Measurements from ENCODE around the gene MTOR. TPM values are rescaled to one million over a fixed set of nuclear protein-coding genes. Genes with fewer than 3 reads are reported as not detected.

Gene MTOR
- polyA plus RNA-seq, 4 donors, result 11.3 to 22.9 (median 17.7) TPM

DNA sequence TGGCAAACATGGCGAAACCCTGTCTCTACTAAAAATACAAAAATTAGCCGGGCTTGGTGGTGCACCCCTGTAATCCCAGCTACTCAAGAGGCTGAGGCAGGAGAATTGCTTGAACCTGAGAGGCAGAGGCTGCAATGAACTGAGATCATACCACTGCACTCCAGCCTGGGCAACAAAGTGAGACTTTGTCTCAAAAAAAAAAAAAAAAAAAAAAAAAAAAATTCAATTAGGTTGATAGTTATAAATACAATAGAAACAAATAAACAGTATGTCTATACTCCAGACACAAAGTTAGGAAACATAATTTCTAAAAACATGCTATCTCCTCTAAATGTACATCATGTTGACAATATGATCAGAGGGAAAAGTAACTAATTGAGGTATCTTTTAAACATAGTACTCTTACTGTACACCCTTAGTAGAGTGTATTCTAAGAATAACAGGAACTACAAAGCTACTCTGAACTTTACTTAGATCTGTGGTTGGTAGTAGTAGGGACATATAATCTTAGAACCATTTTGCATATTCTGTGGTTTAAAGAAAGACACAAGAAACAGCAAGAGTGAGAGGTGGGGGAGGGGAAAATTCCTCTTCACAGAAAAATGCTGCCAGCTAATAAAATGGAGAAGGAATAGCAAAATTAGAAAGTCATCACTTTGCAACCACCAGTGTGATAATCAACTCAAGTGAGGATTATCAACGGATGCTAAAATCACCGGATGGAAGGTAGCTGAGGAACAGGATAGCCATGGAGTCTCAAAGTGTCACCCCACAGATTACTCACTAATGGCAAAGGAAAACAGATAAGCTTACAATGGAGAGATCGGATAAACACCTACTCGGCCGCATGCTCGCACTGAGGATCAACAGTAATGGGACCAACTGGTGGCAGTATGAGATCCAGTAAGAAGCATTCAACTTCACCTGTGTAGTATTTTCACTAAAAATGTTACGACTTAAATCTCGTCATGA is 35.0 kb downstream of the MTOR start:
- DNase-seq (no peak), FAIRE-seq (no peak)
- WGBS, 3 donors, result 91 to 93% (median 92%) methylated on average over 10 of the region's 10 CpGs
- Histone ChIP-seq H3K4me1 (ENCODE audit: control insufficient read depth in 3 of 3, insufficient read depth in 2 of 3, low read depth in 1 of 3, low read length in 2 of 3) (no peaks in the 10 kb centered on the region), H3K4me3 (ENCODE audit: low read depth in 1 of 3, low read length in 3 of 3) (no peak overlapping the region), H3K27ac (ENCODE audit: low read depth in 1 of 3, low read length in 2 of 3) (no peak overlapping the region), H3K27me3 (ENCODE audit: control insufficient read depth in 3 of 3, insufficient read depth in 3 of 3, low read length in 3 of 3) (no peaks in the 10 kb centered on the region), H3K36me3 (ENCODE audit: control insufficient read depth in 3 of 3, insufficient read depth in 2 of 3, low read depth in 1 of 3, low read length in 3 of 3) (peaks cover 23 to 36% (median 27%) of the 10 kb centered on the region in 3 donors), H3K9me3 (ENCODE audit: control insufficient read depth in 2 of 2, insufficient read depth in 1 of 2, low read depth in 1 of 2, low read length in 1 of 2) (no peaks in the 10 kb centered on the region)

GRCh38 chr1:11216074-11216473 is 46.3 kb downstream of the MTOR start:
- Histone ChIP-seq H3K36me3 (ENCODE audit: control insufficient read depth in 3 of 3, insufficient read depth in 2 of 3, low read depth in 1 of 3, low read length in 3 of 3) (peaks cover 28 to 38% (median 36%) of the 10 kb centered on the region in 3 donors), H3K4me3 (ENCODE audit: low read depth in 1 of 3, low read length in 3 of 3) (no peak overlapping the region), H3K9me3 (ENCODE audit: control insufficient read depth in 2 of 2, insufficient read depth in 1 of 2, low read depth in 1 of 2, low read length in 1 of 2) (no peaks in the 10 kb centered on the region), H3K27me3 (ENCODE audit: control insufficient read depth in 3 of 3, insufficient read depth in 3 of 3, low read length in 3 of 3) (no peaks in the 10 kb centered on the region), H3K4me1 (ENCODE audit: control insufficient read depth in 3 of 3, insufficient read depth in 2 of 3, low read depth in 1 of 3, low read length in 2 of 3) (no peaks in the 10 kb centered on the region), H3K27ac (ENCODE audit: low read depth in 1 of 3, low read length in 2 of 3) (no peak overlapping the region)
- FAIRE-seq (no peak), DNase-seq (no peak)
- WGBS, 3 donors, result 96 to 100% (median 98%) methylated on average over 1 of the region's 1 CpG

DNA sequence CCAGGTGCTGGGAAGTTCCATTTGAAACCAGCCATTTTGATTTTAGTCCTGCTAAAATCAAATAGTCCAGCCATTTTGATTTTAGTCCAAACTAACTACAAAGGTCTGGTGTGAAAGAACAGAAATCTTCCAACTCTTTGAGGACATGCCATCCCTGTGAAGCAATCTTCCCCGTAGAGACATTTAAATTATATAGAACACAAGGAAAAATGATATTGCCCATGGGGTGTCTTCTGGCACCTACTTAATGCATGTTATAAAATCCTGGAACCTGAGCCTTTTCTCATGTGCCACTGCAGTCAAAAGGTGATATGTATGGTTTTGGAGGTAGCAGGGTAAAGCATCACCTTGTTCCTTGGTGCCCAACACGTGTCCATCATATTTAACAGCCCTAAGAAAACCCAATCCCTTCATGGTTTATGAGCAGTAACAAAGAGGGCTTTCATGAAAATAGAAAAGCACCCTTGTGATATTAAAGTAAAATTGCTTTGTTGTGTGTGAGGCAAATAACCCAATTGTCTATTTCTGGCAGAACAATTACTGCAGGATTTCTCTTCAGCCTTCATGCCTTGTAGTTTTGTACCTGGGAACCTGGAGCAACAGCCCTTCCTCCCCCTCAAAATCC is 46.9 kb downstream of the MTOR start:
- Histone ChIP-seq H3K4me1 (ENCODE audit: control insufficient read depth in 3 of 3, insufficient read depth in 2 of 3, low read depth in 1 of 3, low read length in 2 of 3) (no peaks in the 10 kb centered on the region), H3K36me3 (ENCODE audit: control insufficient read depth in 3 of 3, insufficient read depth in 2 of 3, low read depth in 1 of 3, low read length in 3 of 3) (peaks cover 29 to 37% (median 37%) of the 10 kb centered on the region in 3 donors), H3K9me3 (ENCODE audit: control insufficient read depth in 2 of 2, insufficient read depth in 1 of 2, low read depth in 1 of 2, low read length in 1 of 2) (no peaks in the 10 kb centered on the region), H3K27ac (ENCODE audit: low read depth in 1 of 3, low read length in 2 of 3) (no peak overlapping the region), H3K4me3 (ENCODE audit: low read depth in 1 of 3, low read length in 3 of 3) (no peak overlapping the region), H3K27me3 (ENCODE audit: control insufficient read depth in 3 of 3, insufficient read depth in 3 of 3, low read length in 3 of 3) (no peaks in the 10 kb centered on the region)
- FAIRE-seq, result no peak
- WGBS, 3 donors, result 91 to 97% (median 94%) methylated on average over 2 of the region's 2 CpGs
- no peak for DNase-seq

DNA sequence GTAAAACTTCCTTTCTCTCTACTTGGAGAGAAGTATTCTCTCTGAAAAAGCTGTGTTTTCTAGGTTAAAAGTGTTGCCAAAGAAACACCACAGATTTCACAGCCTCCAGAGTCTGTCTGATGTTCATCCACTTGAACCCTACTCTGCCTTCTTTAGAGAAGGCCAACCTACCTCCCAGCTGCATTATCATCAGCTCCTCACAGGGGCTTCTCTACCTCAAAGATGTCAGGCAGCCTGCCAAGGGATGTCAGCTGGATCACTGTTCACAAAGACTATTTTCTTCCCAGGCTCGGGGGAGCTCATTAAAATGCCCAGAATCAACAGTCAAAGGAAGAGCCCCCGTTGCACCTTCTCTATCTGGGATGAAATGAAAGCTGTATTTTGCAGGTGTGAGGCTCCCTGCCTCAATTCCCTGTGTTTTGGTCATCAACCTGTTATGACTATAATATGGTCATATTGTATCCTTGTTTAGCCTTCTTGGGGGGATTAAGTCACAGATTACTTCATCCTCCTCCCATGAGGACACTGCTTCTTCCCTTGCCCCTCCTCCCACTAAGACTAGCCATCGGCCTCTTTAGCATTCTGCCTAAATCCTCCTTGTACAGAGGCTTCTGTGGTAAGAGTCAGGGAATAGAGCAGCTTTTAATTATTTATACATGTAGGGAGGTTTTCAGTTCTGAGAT is 47.5 kb downstream of the MTOR start:
- Histone ChIP-seq H3K27ac (ENCODE audit: low read depth in 1 of 3, low read length in 2 of 3) (no peak overlapping the region), H3K27me3 (ENCODE audit: control insufficient read depth in 3 of 3, insufficient read depth in 3 of 3, low read length in 3 of 3) (no peaks in the 10 kb centered on the region), H3K9me3 (ENCODE audit: control insufficient read depth in 2 of 2, insufficient read depth in 1 of 2, low read depth in 1 of 2, low read length in 1 of 2) (no peaks in the 10 kb centered on the region), H3K36me3 (ENCODE audit: control insufficient read depth in 3 of 3, insufficient read depth in 2 of 3, low read depth in 1 of 3, low read length in 3 of 3) (peaks cover 29 to 44% (median 37%) of the 10 kb centered on the region in 3 donors), H3K4me1 (ENCODE audit: control insufficient read depth in 3 of 3, insufficient read depth in 2 of 3, low read depth in 1 of 3, low read length in 2 of 3) (no peaks in the 10 kb centered on the region), H3K4me3 (ENCODE audit: low read depth in 1 of 3, low read length in 3 of 3) (no peak overlapping the region)
- DNase-seq, result no peak
- WGBS, 3 donors, result 72 to 95% (median 81%) methylated on average over 3 of the region's 3 CpGs
- FAIRE-seq, result no peak

DNA sequence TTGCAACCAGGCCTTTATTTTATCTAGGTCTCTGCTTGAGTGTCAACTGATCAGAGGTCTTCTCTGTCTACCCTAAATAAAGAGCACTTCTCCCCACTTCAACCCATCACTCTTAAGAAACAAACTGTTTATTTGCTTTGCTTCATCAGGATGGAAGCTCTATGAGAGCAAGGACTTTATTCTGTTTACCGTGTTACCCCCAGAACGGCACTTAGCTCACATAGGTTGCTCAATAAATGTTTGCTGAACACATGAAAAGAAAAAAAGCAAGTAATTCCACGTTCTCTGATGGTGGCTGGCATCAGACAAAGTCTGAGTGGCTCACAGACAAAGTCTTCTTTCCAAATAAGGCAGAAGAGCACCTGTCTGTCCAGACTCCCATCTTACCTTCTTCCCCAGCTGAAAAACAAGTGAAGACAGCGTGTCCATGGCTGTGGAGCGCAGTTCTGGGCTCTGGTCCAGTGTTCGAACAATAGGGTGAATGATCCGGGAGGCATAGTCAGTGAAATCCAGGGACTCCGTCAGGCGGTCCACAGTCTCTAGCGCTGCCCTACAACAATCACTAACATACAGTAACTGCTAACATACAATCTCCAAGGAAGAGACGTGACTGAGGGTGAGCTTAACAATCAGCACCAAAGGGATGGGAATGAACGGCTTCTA is 50.3 kb downstream of the MTOR start:
- FAIRE-seq (no peak), DNase-seq (no peak)
- Histone ChIP-seq H3K4me3 (ENCODE audit: low read depth in 1 of 3, low read length in 3 of 3) (no peak overlapping the region), H3K27ac (ENCODE audit: low read depth in 1 of 3, low read length in 2 of 3) (no peak overlapping the region), H3K27me3 (ENCODE audit: control insufficient read depth in 3 of 3, insufficient read depth in 3 of 3, low read length in 3 of 3) (no peaks in the 10 kb centered on the region), H3K36me3 (ENCODE audit: control insufficient read depth in 3 of 3, insufficient read depth in 2 of 3, low read depth in 1 of 3, low read length in 3 of 3) (peaks cover 40 to 48% (median 41%) of the 10 kb centered on the region in 3 donors), H3K9me3 (ENCODE audit: control insufficient read depth in 2 of 2, insufficient read depth in 1 of 2, low read depth in 1 of 2, low read length in 1 of 2) (no peaks in the 10 kb centered on the region), H3K4me1 (ENCODE audit: control insufficient read depth in 3 of 3, insufficient read depth in 2 of 3, low read depth in 1 of 3, low read length in 2 of 3) (no peaks in the 10 kb centered on the region)
- 94 to 97% (median 96%) methylated on average over 12 of the region's 12 CpGs for WGBS, 3 donors

GRCh38 chr1:11211461-11211860 is 50.9 kb downstream of the MTOR start:
- H3K36me3 ChIP-seq (ENCODE audit: control insufficient read depth in 3 of 3, insufficient read depth in 2 of 3, low read depth in 1 of 3, low read length in 3 of 3), result peaks cover 40 to 52% (median 41%) of the 10 kb centered on the region in 3 donors
- no peak overlapping the region for H3K4me3 ChIP-seq (ENCODE audit: low read depth in 1 of 3, low read length in 3 of 3)

DNA sequence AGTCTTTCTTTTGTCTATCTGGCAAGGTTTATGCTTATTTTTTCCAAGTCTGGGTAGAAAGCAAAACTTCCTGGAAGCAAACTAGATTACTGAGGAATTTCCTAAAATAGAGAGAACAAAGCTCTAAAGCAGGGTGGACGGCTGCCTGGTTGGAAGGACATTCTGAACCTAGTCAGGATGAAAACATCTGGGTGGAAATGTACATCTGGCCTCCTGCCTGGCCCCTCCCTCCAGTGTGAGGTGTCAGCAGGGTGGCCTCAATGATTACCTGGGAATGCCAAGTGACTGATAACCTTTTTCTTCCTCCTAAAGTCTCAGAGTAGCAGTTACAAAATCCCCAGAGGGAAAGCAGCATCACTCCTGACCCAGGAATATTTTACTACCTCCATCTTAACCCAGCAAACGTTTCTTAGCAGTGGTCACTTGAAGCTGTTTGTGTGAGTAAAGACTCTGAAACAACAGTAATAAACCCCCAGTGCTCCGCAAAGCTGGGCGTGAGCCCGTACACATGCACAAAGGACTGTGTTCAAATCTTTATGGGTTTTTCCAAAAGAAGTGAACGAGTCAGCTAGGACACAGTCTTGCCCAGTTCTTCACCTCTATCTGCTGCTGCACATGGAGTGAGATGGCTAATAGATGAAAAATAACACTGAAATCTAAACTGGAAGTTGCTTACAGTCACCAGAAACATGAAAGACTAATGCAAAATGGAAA is 54.3 kb downstream of the MTOR start:
- Histone ChIP-seq H3K36me3 (ENCODE audit: control insufficient read depth in 3 of 3, insufficient read depth in 2 of 3, low read depth in 1 of 3, low read length in 3 of 3) (peaks cover 25 to 57% (median 32%) of the 10 kb centered on the region in 3 donors), H3K9me3 (ENCODE audit: control insufficient read depth in 2 of 2, insufficient read depth in 1 of 2, low read depth in 1 of 2, low read length in 1 of 2) (no peaks in the 10 kb centered on the region), H3K4me1 (ENCODE audit: control insufficient read depth in 3 of 3, insufficient read depth in 2 of 3, low read depth in 1 of 3, low read length in 2 of 3) (no peaks in the 10 kb centered on the region), H3K27me3 (ENCODE audit: control insufficient read depth in 3 of 3, insufficient read depth in 3 of 3, low read length in 3 of 3) (no peaks in the 10 kb centered on the region), H3K27ac (ENCODE audit: low read depth in 1 of 3, low read length in 2 of 3) (no peak overlapping the region), H3K4me3 (ENCODE audit: low read depth in 1 of 3, low read length in 3 of 3) (no peak overlapping the region)
- WGBS, 3 donors, result 85 to 89% (median 88%) methylated on average over 6 of the region's 6 CpGs
- DNase-seq (no peak), FAIRE-seq (no peak)

More at GRCh38 chr1:11211461-11211860, 50.9 kb downstream of the MTOR start:
- Histone ChIP-seq H3K27me3 (ENCODE audit: control insufficient read depth in 3 of 3, insufficient read depth in 3 of 3, low read length in 3 of 3) (no peaks in the 10 kb centered on the region), H3K9me3 (ENCODE audit: control insufficient read depth in 2 of 2, insufficient read depth in 1 of 2, low read depth in 1 of 2, low read length in 1 of 2) (no peaks in the 10 kb centered on the region), H3K27ac (ENCODE audit: low read depth in 1 of 3, low read length in 2 of 3) (no peak overlapping the region), H3K4me1 (ENCODE audit: control insufficient read depth in 3 of 3, insufficient read depth in 2 of 3, low read depth in 1 of 3, low read length in 2 of 3) (no peaks in the 10 kb centered on the region)
- FAIRE-seq, result no peak
- no peak for DNase-seq
- WGBS, 3 donors, result 97% methylated on average over 4 of the region's 4 CpGs

All from small intestine (tissue), 7 donors.